SK-N-SH treated with all-trans-retinoic acid at 6 μM for 48 hours (cell line): ENCODE data around the gene APOF.

Source experiments
- ATAC-seq: fragments of 200-7000 bp; cut with Tn5 transposase; 3 replicates; pipeline ENCODE4 v1.9.1; 2020; ENCODE audit warnings: mild to moderate bottlenecking, moderate library complexity
- ARNTL ChIP-seq: fragments of 450-650 bp; formaldehyde crosslinking; IDR thresholded peaks from 2 replicates; pipeline ENCODE4 v1.5.0; 2020; ENCODE audit warnings: low read depth, mild to moderate bottlenecking, moderate library complexity, borderline replicate concordance
- BACH2 ChIP-seq: fragments of 250-450 bp; sonication (Bioruptor Pico); IDR thresholded peaks from 2 replicates; pipeline ENCODE4 v1.9.0; 2021; ENCODE audit warnings: mild to moderate bottlenecking, borderline replicate concordance
- CSDC2 ChIP-seq: fragments of 250-450 bp; sonication (Bioruptor Pico); IDR thresholded peaks from 2 replicates; pipeline ENCODE4 v1.5.0; 2020; ENCODE audit warnings: mild to moderate bottlenecking, moderate library complexity
- CSRNP3 ChIP-seq: fragments of 250-450 bp; sonication (Bioruptor Pico); IDR thresholded peaks from 2 replicates; pipeline ENCODE4 v1.5.1; 2021; ENCODE audit warnings: mild to moderate bottlenecking, moderate library complexity
- GLIS3 ChIP-seq: fragments of 250-450 bp; sonication (Bioruptor Pico); IDR thresholded peaks from 2 replicates; pipeline ENCODE4 v1.5.0; 2020; ENCODE audit warnings: mild to moderate bottlenecking, moderate library complexity
- ISL1 ChIP-seq: fragments of 250-450 bp; sonication (Bioruptor Pico); IDR thresholded peaks from 2 replicates; pipeline ENCODE4 v2.1.2; 2022; ENCODE audit warnings: mild to moderate bottlenecking, moderate library complexity
- OSR1 ChIP-seq: fragments of 250-450 bp; sonication (Bioruptor Pico); IDR thresholded peaks from 2 replicates; pipeline ENCODE4 v1.8.0; 2022; ENCODE audit warnings: moderate library complexity, mild to moderate bottlenecking, inconsistent platforms
- PATZ1 ChIP-seq: fragments of 250-450 bp; sonication (Bioruptor Pico); IDR thresholded peaks from 2 replicates; pipeline ENCODE4 v1.8.0; 2020; ENCODE audit warnings: mild to moderate bottlenecking, moderate library complexity, borderline replicate concordance
- POU6F1 ChIP-seq: fragments of 250-450 bp; sonication (Bioruptor Pico); IDR thresholded peaks from 2 replicates; pipeline ENCODE4 v1.8.0; 2021; ENCODE audit warnings: low read depth, mild to moderate bottlenecking, moderate library complexity, borderline replicate concordance
- PPARA ChIP-seq: fragments of 250-450 bp; sonication (Bioruptor Pico); IDR thresholded peaks from 2 replicates; pipeline ENCODE4 v1.5.0; 2020; ENCODE audit warnings: mild to moderate bottlenecking, borderline replicate concordance
- RARB ChIP-seq: fragments of 250-450 bp; sonication (Bioruptor Pico); IDR thresholded peaks from 2 replicates; pipeline ENCODE4 v1.8.0; 2021; ENCODE audit warnings: mild to moderate bottlenecking, moderate library complexity
- SNAI2 ChIP-seq: fragments of 250-450 bp; sonication (Bioruptor Pico); IDR thresholded peaks from 2 replicates; pipeline ENCODE4 v1.5.0; 2020; ENCODE audit warnings: mild to moderate bottlenecking, moderate library complexity
- TSHZ2 ChIP-seq: fragments of 250-450 bp; sonication (Bioruptor Pico); IDR thresholded peaks from 2 replicates; pipeline ENCODE4 v1.5.0; 2020; ENCODE audit warnings: mild to moderate bottlenecking, moderate library complexity
- ZFP3 ChIP-seq: fragments of 250-450 bp; sonication (Bioruptor Pico); IDR thresholded peaks from 2 replicates; pipeline ENCODE4 v1.5.0; 2020; ENCODE audit warnings: mild to moderate bottlenecking, moderate library complexity
- ZFP30 ChIP-seq: fragments of 450-650 bp; formaldehyde crosslinking; IDR thresholded peaks from 2 replicates; pipeline ENCODE4 v1.5.0; 2022; ENCODE audit warnings: mild to moderate bottlenecking, moderate library complexity
- ZNF565 ChIP-seq: fragments of 450-650 bp; formaldehyde crosslinking; conservative IDR thresholded peaks from 2 replicates; pipeline ENCODE4 v1.5.0; 2020; ENCODE audit warnings: low read depth, mild to moderate bottlenecking, moderate library complexity
- ZNF8 ChIP-seq: fragments of 450-650 bp; formaldehyde crosslinking; IDR thresholded peaks from 2 replicates; pipeline ENCODE4 v1.5.0; 2020; ENCODE audit warnings: mild to moderate bottlenecking, moderate library complexity

APOF gene

GRCh38 chr12:56333679-56334489, 28.8 kb downstream of the APOF start, which contains the start of gene PAN2:
Gene PAN2, minus strand, starts transcription at chr12:56334000. Its CDS starts 906 bp downstream, at chr12:56333094.
- ATAC-seq = peak; percentile 100

GRCh38 chr12:56333197-56333678, 29.4 kb downstream of the APOF start:
- TF ChIP-seq SNAI2 (CRISPR knock-in tag) (no peak), TSHZ2 (CRISPR knock-in tag) (no peak), POU6F1 (CRISPR knock-in tag) (no peak), ZNF8 (CRISPR knock-in tag) (no peak), CSRNP3 (no peak), ARNTL (no peak), ZFP3 (CRISPR knock-in tag) (no peak), ZFP30 (CRISPR knock-in tag) (no peak), ISL1 (CRISPR knock-in tag) (no peak), CSDC2 (CRISPR knock-in tag) (no peak), PATZ1 (CRISPR knock-in tag) (no peak), ZNF565 (no peak), RARB (CRISPR knock-in tag) (no peak), OSR1 (no peak)
- ATAC-seq = peak; percentile 9

More at GRCh38 chr12:56333679-56334489, 28.8 kb downstream of the APOF start, which contains the start of gene PAN2:
- TF ChIP-seq PATZ1 (CRISPR knock-in tag) = peak; percentile 67; the same call in 1 of the 2 replicates
- no peak for TF ChIP-seq PPARA (CRISPR knock-in tag)

- no peak for ATAC-seq
- TF ChIP-seq ARNTL (no peak), POU6F1 (CRISPR knock-in tag) (no peak), GLIS3 (CRISPR knock-in tag) (no peak), OSR1 (no peak), ZFP3 (CRISPR knock-in tag) (no peak), TSHZ2 (CRISPR knock-in tag) (no peak), BACH2 (CRISPR knock-in tag) (no peak), SNAI2 (CRISPR knock-in tag) (no peak)
- TF ChIP-seq, all 23 proteins: peak for 0
These were observed 30.0 kb downstream of the APOF start for GRCh38 chr12:56332512-56333196.
